ACC112 (cell line): ENCODE results near the gene GPR148.

Source experiments
- H2AFZ ChIP-seq: fragments of 200-600 bp; sonication (generic); one replicate; pipeline ENCODE4 v1.6.0; 2017; ENCODE audit warnings: antibody characterized with exemption, low read length; ENCODE audit not compliant: unreplicated experiment
- H3K27ac ChIP-seq: fragments of 200-600 bp; sonication (generic); 2 replicates; pipeline ENCODE4 v1.5.1; 2014; ENCODE audit warnings: low read depth, mild to moderate bottlenecking, antibody characterized with exemption, low read length, moderate library complexity
- H3K27me3 ChIP-seq: fragments of 200-600 bp; sonication (generic); 2 replicates; pipeline ENCODE4 v1.6.1; 2014; ENCODE audit warnings: mild to moderate bottlenecking, antibody characterized with exemption, low read length, moderate library complexity, mixed read lengths; ENCODE audit not compliant: insufficient read depth
- H3K36me3 ChIP-seq: fragments of 200-600 bp; sonication (generic); 2 replicates; pipeline ENCODE4 v1.6.1; 2016; ENCODE audit warnings: mild to moderate bottlenecking, antibody characterized with exemption, low read length, moderate library complexity, mixed read lengths; ENCODE audit not compliant: insufficient read depth
- H3K4me1 ChIP-seq: fragments of 200-600 bp; sonication (generic); one replicate; pipeline ENCODE4 v1.6.1; 2016; ENCODE audit warnings: low read length, mixed read lengths; ENCODE audit not compliant: insufficient read depth, unreplicated experiment, control insufficient read depth
- H3K4me3 ChIP-seq: fragments of 200-600 bp; sonication (generic); 2 replicates; pipeline ENCODE4 v1.5.1; 2014; ENCODE audit warnings: mild to moderate bottlenecking, low read depth, low read length
- H3K79me2 ChIP-seq: fragments of 200-600 bp; sonication (generic); one replicate; pipeline ENCODE4 v1.6.0; 2016; ENCODE audit warnings: low read length; ENCODE audit not compliant: control insufficient read depth, unreplicated experiment, insufficient read depth

The GPR148 gene

DNA sequence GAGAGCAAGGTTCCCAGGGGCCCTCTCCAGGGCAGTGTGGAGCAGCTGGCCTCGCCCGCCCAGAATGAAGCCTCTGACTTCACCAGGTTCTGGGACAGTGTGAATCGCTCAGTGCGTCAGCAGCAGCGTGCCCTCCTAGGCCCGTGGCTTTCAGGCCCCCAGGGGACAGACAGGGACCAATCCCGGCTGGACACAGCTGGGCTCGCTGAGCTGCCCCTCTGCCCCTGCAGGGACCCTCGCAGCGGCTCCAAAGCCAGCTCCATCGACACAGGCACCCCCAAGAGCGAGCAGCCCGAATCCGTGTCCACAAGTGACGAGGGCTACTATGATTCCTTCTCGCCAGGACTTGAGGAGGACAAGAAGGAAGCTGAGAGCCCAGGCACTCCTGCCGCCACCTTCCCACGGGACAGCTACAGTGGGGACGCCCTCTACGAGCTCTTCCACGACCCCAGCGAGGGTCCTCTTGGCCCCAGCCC, 34.1 kb downstream of the GPR148 start:
- H3K4me1 ChIP-seq = no peaks in the 10 kb centered on the region
- no peaks in the 10 kb centered on the region for H3K79me2 ChIP-seq
- no peak overlapping the region for H3K27ac ChIP-seq
- H3K36me3 ChIP-seq = no peaks in the 10 kb centered on the region
- H3K4me3 ChIP-seq = no peak overlapping the region
- H2AFZ ChIP-seq = no peak overlapping the region
- H3K27me3 ChIP-seq = peaks cover 33% of the 10 kb centered on the region

DNA sequence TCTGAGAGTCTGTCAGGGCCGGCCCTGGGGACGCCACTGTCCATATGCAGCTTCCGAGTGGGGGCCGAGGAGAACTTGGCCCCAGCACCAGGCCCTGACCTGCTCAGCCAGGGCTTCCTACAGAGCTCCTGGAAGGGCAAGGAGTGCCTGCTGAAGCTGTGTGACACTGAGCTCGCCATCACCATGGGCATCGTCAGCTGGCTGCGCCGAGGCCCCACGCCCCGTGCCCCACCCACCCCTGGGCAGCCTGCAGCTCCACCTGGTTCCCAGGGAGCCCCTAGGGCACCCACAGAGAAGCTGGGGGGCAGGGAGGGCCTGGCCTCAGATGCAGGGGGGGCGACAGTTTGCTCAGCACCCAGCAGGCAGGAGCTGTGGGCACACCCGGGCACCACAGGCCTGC, 34.5 kb downstream of the GPR148 start:
- no peaks in the 10 kb centered on the region for H3K4me1 ChIP-seq
- H3K27ac ChIP-seq = no peak overlapping the region
- H3K36me3 ChIP-seq = no peaks in the 10 kb centered on the region
- no peak overlapping the region for H2AFZ ChIP-seq
- no peak overlapping the region for H3K4me3 ChIP-seq
- H3K27me3 ChIP-seq = peaks cover 29% of the 10 kb centered on the region
- H3K79me2 ChIP-seq = no peaks in the 10 kb centered on the region

DNA sequence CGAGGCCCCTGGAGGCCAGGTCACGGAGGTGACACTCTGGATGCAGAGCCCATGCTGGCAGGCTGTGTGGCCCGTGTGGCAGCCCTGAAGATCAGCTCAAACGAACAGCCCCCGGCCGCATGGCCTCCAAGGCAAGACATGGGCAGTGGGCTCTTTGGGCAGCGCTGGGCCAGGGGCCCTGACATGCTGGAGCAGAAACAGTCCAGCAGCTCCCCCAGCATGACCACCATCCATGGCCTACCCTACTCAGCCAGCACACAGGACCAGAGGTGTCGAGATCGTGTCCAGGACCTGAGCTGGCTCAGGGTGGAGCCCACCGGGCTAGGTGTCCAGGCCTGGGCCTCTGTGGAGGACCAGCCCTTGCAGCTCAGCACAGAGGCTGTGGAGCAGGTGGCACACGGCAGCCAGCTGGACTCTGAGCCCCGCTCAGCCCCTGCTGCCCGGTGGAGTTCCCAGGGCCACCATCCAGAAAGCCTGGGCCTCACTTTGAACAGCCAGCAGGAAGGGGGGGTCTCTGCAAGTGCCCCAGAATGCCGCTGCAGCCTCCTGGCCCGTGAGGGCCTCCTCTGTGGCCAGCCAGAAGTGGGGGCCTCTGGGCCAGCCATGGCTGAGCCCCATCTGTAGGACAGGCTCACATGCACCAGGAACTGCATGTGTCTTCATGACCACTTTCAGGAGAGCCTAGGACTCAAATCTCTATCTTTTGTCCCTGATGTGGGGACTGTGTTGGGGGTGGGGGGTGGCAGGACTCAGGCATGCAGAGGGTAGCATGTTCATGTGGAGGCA, 35.4 kb downstream of the GPR148 start:
- Histone ChIP-seq H3K36me3 (no peaks in the 10 kb centered on the region), H3K27ac (no peak overlapping the region), H3K79me2 (no peaks in the 10 kb centered on the region), H3K4me1 (no peaks in the 10 kb centered on the region), H3K4me3 (no peak overlapping the region), H2AFZ (no peak overlapping the region), H3K27me3 (peaks cover 21% of the 10 kb centered on the region)

DNA sequence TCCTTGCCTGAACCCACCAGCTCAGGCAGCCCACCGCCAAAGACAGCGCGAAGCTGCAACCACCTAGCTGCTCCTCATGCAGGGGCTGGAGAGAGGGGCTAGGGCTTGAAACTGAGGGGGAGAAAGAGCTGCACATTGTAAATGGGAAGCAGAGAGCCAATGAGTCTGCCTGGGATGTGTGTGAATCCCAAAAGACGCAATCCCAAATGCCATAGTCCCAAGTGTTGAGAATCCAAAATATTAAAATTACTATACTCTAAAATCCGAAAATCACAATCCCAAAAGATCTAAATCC, 35.9 kb downstream of the GPR148 start:
- Histone ChIP-seq H3K79me2 (no peaks in the 10 kb centered on the region), H3K27me3 (peaks cover 17% of the 10 kb centered on the region; the same call in 1 of the 2 replicates), H3K4me1 (no peaks in the 10 kb centered on the region), H3K36me3 (no peaks in the 10 kb centered on the region), H2AFZ (no peak overlapping the region), H3K27ac (no peak overlapping the region), H3K4me3 (no peak overlapping the region)

DNA sequence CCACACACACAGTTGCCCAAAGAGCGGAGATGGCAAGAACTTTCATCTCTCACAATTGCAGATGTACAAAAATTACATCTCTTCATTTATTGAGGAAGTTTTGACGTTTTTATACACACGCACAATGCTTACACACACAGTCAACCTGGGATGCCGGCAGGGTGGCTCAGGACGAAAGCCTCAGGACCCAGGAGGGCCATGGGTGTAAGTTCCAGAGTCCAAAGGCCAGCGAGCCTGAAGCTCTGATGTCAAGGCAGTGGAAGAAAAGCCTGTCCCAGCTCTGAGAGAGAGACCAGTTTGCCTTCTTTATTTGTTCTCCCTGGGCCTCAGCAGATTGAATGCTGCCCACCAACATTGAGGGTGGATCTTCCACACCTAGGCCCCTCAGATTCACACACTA, 36.6 kb downstream of the GPR148 start:
- no peaks in the 10 kb centered on the region for H3K36me3 ChIP-seq
- H3K4me1 ChIP-seq = no peaks in the 10 kb centered on the region
- no peak overlapping the region for H2AFZ ChIP-seq
- H3K79me2 ChIP-seq = no peaks in the 10 kb centered on the region
- no peak overlapping the region for H3K4me3 ChIP-seq
- no peak overlapping the region for H3K27ac ChIP-seq
- H3K27me3 ChIP-seq = peaks cover 10% of the 10 kb centered on the region; the same call in 1 of the 2 replicates

DNA sequence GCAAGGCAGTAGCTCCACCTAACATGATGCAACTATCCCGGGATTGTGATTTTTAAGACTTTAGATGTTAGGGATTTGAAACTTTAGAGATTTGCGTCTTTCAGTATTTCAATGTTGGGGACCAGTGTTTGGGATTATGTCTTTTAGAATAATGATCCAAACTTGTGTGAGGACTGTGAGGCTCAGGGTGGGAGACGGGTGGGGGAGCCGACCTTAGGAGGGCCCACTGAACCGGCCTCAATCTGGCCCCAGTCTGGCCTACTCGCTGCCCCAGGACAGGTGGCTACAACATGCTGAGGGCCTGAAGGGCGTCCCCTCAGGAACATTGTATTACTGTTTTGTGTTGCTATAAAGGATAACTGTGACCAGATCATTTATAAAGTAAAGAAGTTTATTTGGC, 37.2 kb downstream of the GPR148 start:
- H3K27ac ChIP-seq = no peak overlapping the region
- H2AFZ ChIP-seq = no peak overlapping the region
- H3K36me3 ChIP-seq = no peaks in the 10 kb centered on the region
- H3K27me3 ChIP-seq = peaks cover 6% of the 10 kb centered on the region; the same call in 1 of the 2 replicates
- H3K4me1 ChIP-seq = no peaks in the 10 kb centered on the region
- no peak overlapping the region for H3K4me3 ChIP-seq
- no peaks in the 10 kb centered on the region for H3K79me2 ChIP-seq

DNA sequence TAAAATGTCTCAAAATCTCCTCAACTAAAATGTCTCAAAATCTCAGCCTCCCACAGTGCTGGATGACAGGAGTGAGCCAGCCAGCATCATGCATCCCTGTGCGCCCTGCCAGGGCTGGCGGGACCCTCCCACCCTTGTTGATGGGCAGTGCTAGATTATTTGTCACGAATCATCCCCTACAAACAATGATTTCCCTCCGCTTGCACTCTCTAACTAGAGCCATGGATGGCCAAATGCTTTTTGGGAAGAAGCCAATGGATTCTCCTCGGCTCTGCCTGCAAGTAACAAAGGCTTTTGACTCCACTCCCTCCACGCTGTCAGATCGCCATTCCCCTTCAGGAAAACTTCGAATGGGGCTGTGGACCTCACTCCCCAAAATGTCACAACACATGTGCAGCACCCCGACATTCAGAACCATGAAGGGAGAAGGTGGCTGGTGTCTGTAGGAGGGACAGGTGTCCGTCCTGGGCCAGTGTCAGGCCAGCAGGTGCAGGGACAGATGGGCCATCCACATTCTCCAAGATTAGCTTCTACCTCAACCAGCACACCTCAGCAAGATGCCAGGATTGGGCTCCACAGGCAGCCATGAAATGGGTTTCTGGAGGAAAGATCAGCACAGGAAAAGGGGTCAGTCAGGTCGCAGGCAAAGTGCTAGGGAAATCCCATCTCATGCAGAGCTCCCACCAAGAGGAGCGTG, 38.0 kb downstream of the GPR148 start:
- no peaks in the 10 kb centered on the region for H3K4me1 ChIP-seq
- no peaks in the 10 kb centered on the region for H3K36me3 ChIP-seq
- H2AFZ ChIP-seq = no peak overlapping the region
- H3K4me3 ChIP-seq = no peak overlapping the region
- H3K27me3 ChIP-seq = peaks cover 6% of the 10 kb centered on the region; the same call in 1 of the 2 replicates
- no peak overlapping the region for H3K27ac ChIP-seq
- no peaks in the 10 kb centered on the region for H3K79me2 ChIP-seq

DNA sequence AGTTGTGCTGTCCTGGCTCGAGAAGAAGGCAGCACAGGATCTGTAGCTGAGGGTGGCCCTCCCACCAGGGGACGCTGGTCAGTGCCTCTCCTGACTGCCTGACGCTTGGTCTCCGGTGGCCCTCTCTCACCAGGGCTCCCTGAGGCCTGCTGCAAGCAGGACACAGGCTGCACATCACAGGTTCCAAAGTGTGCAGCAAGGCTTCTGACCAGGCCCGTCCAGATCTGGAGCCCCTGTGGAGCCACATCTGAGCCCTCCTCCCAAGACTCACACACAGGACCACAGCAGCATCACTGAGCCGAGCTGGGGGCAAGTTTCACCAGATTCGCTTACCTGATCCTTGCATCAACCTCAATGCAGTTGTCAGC, 38.5 kb downstream of the GPR148 start:
- no peaks in the 10 kb centered on the region for H3K4me1 ChIP-seq
- H2AFZ ChIP-seq = no peak overlapping the region
- H3K36me3 ChIP-seq = no peaks in the 10 kb centered on the region
- H3K4me3 ChIP-seq = no peak overlapping the region
- H3K27ac ChIP-seq = no peak overlapping the region
- H3K27me3 ChIP-seq = peaks cover 7% of the 10 kb centered on the region; the same call in 1 of the 2 replicates
- H3K79me2 ChIP-seq = no peaks in the 10 kb centered on the region

DNA sequence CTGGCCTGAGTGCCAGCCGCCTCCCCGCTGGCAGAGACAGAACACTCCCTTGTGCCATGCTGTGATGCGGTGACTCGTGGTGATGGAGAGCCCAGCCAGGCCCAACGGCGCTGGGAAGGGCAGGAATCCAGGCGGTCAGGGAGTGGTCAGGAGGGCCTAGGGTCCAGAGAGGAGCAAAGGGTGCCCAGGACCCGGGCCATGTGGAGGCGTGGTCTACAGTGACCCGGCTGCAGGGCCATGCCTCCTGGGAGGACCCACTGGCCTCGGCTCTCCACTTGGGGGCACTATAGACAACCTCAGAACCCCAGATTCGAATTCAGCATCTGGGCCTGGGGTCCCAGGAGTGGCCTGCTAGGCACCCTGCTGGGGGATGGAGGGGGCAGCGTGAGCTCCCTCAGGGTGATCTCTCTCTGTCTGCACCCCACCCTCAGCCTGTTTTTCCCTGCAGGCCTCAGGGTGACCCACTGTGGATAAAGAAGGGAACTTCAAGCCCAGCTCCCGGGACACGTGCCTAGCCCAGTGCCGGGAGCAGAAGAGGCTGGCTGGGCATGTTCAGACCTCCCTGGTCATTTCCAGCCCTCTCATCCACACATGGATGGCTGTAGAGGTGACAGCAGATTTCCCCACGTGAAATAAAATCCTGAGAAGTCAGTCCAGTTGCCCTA, 39.5 kb downstream of the GPR148 start:
- Histone ChIP-seq H3K27me3 (peaks cover 9% of the 10 kb centered on the region; the same call in 1 of the 2 replicates), H3K27ac (no peak overlapping the region), H3K36me3 (no peaks in the 10 kb centered on the region), H3K4me3 (no peak overlapping the region), H2AFZ (no peak overlapping the region), H3K4me1 (no peaks in the 10 kb centered on the region), H3K79me2 (no peaks in the 10 kb centered on the region)

DNA sequence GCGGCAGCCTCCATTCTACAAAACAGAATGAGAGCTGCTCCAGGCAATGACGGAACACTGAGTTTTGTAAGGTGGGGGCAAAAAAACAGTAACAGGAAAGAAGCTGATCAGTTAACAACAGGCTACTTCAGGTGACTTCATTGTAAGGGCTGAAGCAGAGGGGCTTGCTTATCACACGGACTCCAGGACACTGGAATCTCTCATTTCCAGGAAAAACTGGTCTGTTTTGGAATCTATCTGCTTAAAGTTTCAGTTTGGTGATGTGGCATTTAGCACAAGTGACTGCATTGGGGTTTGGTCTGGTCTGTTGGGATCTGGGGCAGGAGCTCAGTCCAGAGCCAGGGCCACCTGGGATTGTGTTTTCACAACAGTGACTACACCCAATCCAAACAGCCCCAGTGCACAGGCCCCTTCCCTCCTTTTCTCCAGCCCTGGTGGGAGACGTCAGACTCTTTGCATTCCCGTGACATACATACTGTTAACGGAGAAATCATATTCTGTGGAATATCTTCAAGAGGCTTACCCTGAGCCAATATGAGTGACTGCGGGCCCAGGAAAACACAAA, 40.6 kb downstream of the GPR148 start:
- Histone ChIP-seq H3K4me3 (no peak overlapping the region), H3K36me3 (no peaks in the 10 kb centered on the region), H3K27me3 (peaks cover 9% of the 10 kb centered on the region; the same call in 1 of the 2 replicates), H2AFZ (no peak overlapping the region), H3K79me2 (no peaks in the 10 kb centered on the region), H3K4me1 (no peaks in the 10 kb centered on the region), H3K27ac (no peak overlapping the region)
